Bronchial epithelial cell (primary cell): ENCODE results near the gene NOD2. TPM values are rescaled to one million over a fixed set of nuclear protein-coding genes. Genes with fewer than 3 reads are reported as not detected.

ENCODE experiments used
- DNase-seq: peaks from one replicate; pipeline ENCODE4 v3.0.0-alpha.2; 2010; ENCODE audit warnings: low read depth
- FAIRE-seq: peaks from 2 replicates; lab custom pipeline; 2011; peaks lifted over from hg19 to GRCh38; lab: Jason Lieb, UNC
- H3K27me3 ChIP-seq: 2 replicates; pipeline ENCODE4 v1.5.1; 2011; ENCODE audit warnings: low read length; ENCODE audit not compliant: control insufficient read depth, insufficient read depth
- H3K36me3 ChIP-seq: 2 replicates; pipeline ENCODE4 v1.5.1; 2011; ENCODE audit warnings: low read length; ENCODE audit not compliant: control insufficient read depth, insufficient read depth
- H3K4me3 ChIP-seq: 2 replicates; pipeline ENCODE4 v1.5.1; 2011; ENCODE audit warnings: mild to moderate bottlenecking, low read depth, low read length, control low read depth
- total RNA-seq: library from RNA; depleted of rRNA; stranded (reverse); fragments of >200 nt; gene quantifications from 2 replicates; pipeline ENCODE4 v1.2.1, GENCODE V29; 2014
- TF ChIP-seq, protein P1 (sequence below): IDR thresholded peaks from 2 replicates; pipeline ENCODE4 v1.5.1; 2011; ENCODE audit warnings: mild to moderate bottlenecking, moderate library complexity, low read length, control low read depth, inconsistent platforms; ENCODE audit not compliant: insufficient read depth, severe bottlenecking

Gene NOD2
- total RNA-seq, 1 donor from 2014 or later: 2.4 TPM

GRCh38 chr16:50778284-50779163, 85.1 kb downstream of the NOD2 start:
- Histone ChIP-seq H3K27me3 (no peaks in the 10 kb centered on the region), H3K36me3 (peaks cover 5% of the 10 kb centered on the region), H3K4me3 (no peak overlapping the region)
- FAIRE-seq: no peak
- TF ChIP-seq, protein P1, sequence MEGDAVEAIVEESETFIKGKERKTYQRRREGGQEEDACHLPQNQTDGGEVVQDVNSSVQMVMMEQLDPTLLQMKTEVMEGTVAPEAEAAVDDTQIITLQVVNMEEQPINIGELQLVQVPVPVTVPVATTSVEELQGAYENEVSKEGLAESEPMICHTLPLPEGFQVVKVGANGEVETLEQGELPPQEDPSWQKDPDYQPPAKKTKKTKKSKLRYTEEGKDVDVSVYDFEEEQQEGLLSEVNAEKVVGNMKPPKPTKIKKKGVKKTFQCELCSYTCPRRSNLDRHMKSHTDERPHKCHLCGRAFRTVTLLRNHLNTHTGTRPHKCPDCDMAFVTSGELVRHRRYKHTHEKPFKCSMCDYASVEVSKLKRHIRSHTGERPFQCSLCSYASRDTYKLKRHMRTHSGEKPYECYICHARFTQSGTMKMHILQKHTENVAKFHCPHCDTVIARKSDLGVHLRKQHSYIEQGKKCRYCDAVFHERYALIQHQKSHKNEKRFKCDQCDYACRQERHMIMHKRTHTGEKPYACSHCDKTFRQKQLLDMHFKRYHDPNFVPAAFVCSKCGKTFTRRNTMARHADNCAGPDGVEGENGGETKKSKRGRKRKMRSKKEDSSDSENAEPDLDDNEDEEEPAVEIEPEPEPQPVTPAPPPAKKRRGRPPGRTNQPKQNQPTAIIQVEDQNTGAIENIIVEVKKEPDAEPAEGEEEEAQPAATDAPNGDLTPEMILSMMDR: no peak
- DNase-seq: peak; percentile 7

GRCh38 chr16:50781043-50781442, 87.6 kb downstream of the NOD2 start:
- peaks cover 5% of the 10 kb centered on the region for H3K36me3 ChIP-seq

GRCh38 chr16:50781518-50781917, 88.1 kb downstream of the NOD2 start:
- TF ChIP-seq, protein P1: no peak
- no peak for DNase-seq
- no peak overlapping the region for H3K4me3 ChIP-seq
- H3K36me3 ChIP-seq: peaks cover 5% of the 10 kb centered on the region
- FAIRE-seq: no peak
- no peaks in the 10 kb centered on the region for H3K27me3 ChIP-seq

More at GRCh38 chr16:50781043-50781442, 87.6 kb downstream of the NOD2 start:
- TF ChIP-seq, protein P1: no peak
- Histone ChIP-seq H3K4me3 (no peak overlapping the region), H3K27me3 (no peaks in the 10 kb centered on the region)
- no peak for FAIRE-seq
- DNase-seq: no peak

Other genes starting within 250 kb of the NOD2 start
- under 0.01 TPM in 2 replicates for gene NKD1, start 145.2 kb upstream of the NOD2 start, total RNA-seq
- gene SNX20, start 12.3 kb upstream of the NOD2 start, total RNA-seq: not detected in 2 replicates
- 27.9 and 39.7 TPM in 2 replicates for gene CYLD, start 48.5 kb downstream of the NOD2 start, total RNA-seq